ENCODE data around the gene ZNF831. TPM values are rescaled to one million over a fixed set of nuclear protein-coding genes. Genes with fewer than 3 reads are reported as not detected.

ZNF831 gene
- polyA plus RNA-seq, 2 donors: 0.09 to 0.16 TPM

DNA sequence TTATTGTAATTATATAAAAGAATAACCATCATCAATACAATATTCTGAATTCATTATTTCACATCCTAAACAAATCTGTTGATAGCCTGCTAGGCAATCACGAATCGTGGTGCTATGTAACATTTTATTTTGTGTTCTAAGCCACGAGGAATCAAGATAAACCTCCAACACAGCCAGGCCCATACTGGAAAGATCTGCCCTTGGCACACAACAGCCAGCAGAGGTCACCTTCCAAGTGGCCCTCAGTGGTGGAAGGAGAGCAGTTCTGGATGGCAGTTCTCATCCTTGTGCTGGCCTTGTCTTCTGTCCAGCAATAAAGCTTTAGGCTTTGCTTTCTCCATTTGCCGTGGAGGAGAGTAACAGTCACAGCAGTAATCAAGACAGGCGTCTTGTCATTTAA lies 13.2 kb downstream of the ZNF831 start:
- no peak overlapping the region for H3K4me3 ChIP-seq (ENCODE audit: low read depth in 1 of 2, low read length in 2 of 2)
- H3K9me3 ChIP-seq (ENCODE audit: control insufficient read depth in 2 of 2, insufficient read depth in 1 of 2, low read depth in 1 of 2, low read length in 1 of 2): peaks cover 0 to 4% of the 10 kb centered on the region in 2 donors
- no peaks in the 10 kb centered on the region for H3K36me3 ChIP-seq (ENCODE audit: control insufficient read depth in 2 of 2, insufficient read depth in 2 of 2, low read length in 1 of 2)
- WGBS, 2 donors: 86 to 90% methylated on average over 5 of the region's 5 CpGs
- peaks cover 0 to 2% of the 10 kb centered on the region in 2 donors for H3K4me1 ChIP-seq (ENCODE audit: control insufficient read depth in 2 of 2, insufficient read depth in 2 of 2, low read length in 1 of 2)
- H3K27me3 ChIP-seq (ENCODE audit: control insufficient read depth in 1 of 2, insufficient read depth in 2 of 2, low read length in 2 of 2): no peaks in the 10 kb centered on the region
- H3K27ac ChIP-seq (ENCODE audit: low read depth in 2 of 2, low read length in 1 of 2): no peak overlapping the region

DNA sequence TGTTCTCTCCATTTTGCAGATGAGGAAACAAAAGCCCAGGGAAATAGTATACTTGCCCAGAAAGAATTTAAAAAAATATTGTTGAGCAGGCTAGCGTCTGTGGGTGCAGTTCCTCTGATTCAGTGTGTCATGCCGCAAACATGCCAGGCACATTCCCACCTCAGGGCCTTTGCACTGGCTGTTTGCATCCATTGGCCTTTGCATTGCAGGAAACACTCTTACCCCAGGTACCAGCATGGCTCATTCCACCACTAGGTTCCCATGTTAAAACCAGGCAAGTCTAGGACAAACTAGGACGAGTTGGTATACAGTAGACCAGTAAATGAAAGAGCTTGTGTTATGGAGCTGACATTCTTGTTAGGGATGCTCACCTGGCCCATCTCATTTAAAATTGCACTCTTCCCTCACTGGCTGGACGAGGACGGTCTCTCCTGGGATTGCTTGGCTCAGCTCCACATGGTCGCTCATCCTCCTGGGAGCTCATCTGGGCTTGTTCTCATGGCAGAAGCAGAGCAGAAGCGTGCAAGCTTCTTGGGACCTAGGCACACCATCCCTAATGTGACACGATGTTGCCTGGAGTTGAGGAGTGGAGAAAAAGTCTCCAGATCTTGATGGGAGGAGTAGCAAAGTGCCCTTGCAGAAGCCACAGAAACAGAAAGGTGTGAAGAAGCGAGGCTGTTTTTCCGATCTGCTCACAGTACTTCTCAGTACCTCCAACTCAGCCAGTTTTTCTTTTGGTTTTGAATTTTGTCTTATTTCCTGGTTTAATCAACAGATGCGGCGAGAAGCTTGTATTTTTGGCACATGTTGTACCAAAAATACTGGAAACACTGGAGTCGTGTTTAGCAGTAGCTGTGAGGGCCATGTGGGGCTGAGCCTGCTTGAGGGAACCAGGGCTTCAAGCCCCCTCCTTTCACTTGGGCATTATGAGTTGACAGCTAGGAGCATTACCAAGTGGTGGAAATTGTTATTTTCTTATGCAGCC lies 13.9 kb downstream of the ZNF831 start:
- no peak overlapping the region for H3K27ac ChIP-seq (ENCODE audit: low read depth in 2 of 2, low read length in 1 of 2)
- WGBS, 2 donors: 83% methylated on average over 13 of the region's 13 CpGs

DNA sequence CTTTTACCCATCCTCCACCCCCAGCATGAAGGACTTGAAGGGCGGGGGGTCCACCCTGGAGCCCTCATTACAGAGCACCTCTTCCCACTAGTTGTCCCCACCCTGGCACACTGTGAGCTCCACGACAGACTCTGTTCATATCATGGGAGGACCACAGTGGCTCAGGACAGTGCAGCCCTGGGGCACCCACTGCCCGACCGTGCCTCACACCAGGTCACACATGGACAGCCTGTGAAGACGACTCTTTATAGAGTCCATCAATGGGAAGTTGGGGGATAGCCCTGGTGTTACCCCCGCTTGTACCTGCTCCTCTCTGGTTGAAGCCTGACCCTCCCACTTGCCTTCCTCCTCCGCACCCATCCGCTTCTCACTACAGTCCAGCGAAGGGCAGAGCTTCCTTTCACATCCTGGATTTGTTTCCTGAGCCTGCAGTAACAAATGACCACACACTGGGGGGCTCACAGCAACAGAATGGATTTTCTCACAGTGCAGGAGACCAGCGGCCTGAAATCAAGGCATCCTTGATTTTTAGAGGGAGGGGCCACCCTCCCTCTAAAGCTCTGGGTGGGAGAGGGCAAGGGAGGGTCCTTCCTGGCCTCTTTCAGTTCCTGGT lies 15.5 kb downstream of the ZNF831 start:
- no peaks in the 10 kb centered on the region for H3K27me3 ChIP-seq (ENCODE audit: control insufficient read depth in 1 of 2, insufficient read depth in 2 of 2, low read length in 2 of 2)
- peaks cover 0 to 2% of the 10 kb centered on the region in 2 donors for H3K4me1 ChIP-seq (ENCODE audit: control insufficient read depth in 2 of 2, insufficient read depth in 2 of 2, low read length in 1 of 2)
- H3K9me3 ChIP-seq (ENCODE audit: control insufficient read depth in 2 of 2, insufficient read depth in 1 of 2, low read depth in 1 of 2, low read length in 1 of 2): peaks cover 0 to 2% of the 10 kb centered on the region in 2 donors
- H3K36me3 ChIP-seq (ENCODE audit: control insufficient read depth in 2 of 2, insufficient read depth in 2 of 2, low read length in 1 of 2): no peaks in the 10 kb centered on the region
- no peak overlapping the region for H3K4me3 ChIP-seq (ENCODE audit: low read depth in 1 of 2, low read length in 2 of 2)
- WGBS, 2 donors: 78 to 83% methylated on average over 10 of the region's 10 CpGs
- H3K27ac ChIP-seq (ENCODE audit: low read depth in 2 of 2, low read length in 1 of 2): no peak overlapping the region

More for the DNA sequence above, 13.9 kb downstream of the ZNF831 start:
- no peaks in the 10 kb centered on the region for H3K36me3 ChIP-seq (ENCODE audit: control insufficient read depth in 2 of 2, insufficient read depth in 2 of 2, low read length in 1 of 2)
- H3K4me1 ChIP-seq (ENCODE audit: control insufficient read depth in 2 of 2, insufficient read depth in 2 of 2, low read length in 1 of 2): peaks cover 0 to 2% of the 10 kb centered on the region in 2 donors
- H3K4me3 ChIP-seq (ENCODE audit: low read depth in 1 of 2, low read length in 2 of 2): no peak overlapping the region
- peaks cover 0 to 4% of the 10 kb centered on the region in 2 donors for H3K9me3 ChIP-seq (ENCODE audit: control insufficient read depth in 2 of 2, insufficient read depth in 1 of 2, low read depth in 1 of 2, low read length in 1 of 2)
- H3K27me3 ChIP-seq (ENCODE audit: control insufficient read depth in 1 of 2, insufficient read depth in 2 of 2, low read length in 2 of 2): no peaks in the 10 kb centered on the region

DNA sequence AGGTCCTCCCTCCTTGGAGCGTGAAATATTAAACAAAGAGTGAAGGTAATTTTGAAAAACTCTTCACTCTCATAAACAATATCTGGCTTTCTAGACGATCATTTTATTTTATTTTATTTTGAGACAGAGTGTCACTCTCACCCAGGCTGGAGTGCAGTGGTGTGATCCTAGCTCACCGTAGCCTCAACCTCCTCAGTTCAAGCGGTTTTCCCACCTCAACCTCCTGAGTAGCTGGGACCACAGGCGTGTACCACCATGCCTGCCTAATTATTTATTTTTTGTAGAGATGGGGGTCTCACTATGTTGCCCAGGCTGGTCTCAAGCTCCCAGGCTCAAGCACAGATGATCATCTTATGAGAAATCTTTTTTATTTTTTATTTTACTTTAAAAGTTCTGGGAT lies 16.4 kb downstream of the ZNF831 start:
- WGBS, 2 donors: 93 to 95% methylated on average over 5 of the region's 5 CpGs
- H3K4me1 ChIP-seq (ENCODE audit: control insufficient read depth in 2 of 2, insufficient read depth in 2 of 2, low read length in 1 of 2): peaks cover 0 to 2% of the 10 kb centered on the region in 2 donors
- no peaks in the 10 kb centered on the region for H3K27me3 ChIP-seq (ENCODE audit: control insufficient read depth in 1 of 2, insufficient read depth in 2 of 2, low read length in 2 of 2)
- no peak overlapping the region for H3K27ac ChIP-seq (ENCODE audit: low read depth in 2 of 2, low read length in 1 of 2)
- peaks cover 0 to 2% of the 10 kb centered on the region in 2 donors for H3K9me3 ChIP-seq (ENCODE audit: control insufficient read depth in 2 of 2, insufficient read depth in 1 of 2, low read depth in 1 of 2, low read length in 1 of 2)
- H3K36me3 ChIP-seq (ENCODE audit: control insufficient read depth in 2 of 2, insufficient read depth in 2 of 2, low read length in 1 of 2): no peaks in the 10 kb centered on the region
- H3K4me3 ChIP-seq (ENCODE audit: low read depth in 1 of 2, low read length in 2 of 2): no peak overlapping the region

DNA sequence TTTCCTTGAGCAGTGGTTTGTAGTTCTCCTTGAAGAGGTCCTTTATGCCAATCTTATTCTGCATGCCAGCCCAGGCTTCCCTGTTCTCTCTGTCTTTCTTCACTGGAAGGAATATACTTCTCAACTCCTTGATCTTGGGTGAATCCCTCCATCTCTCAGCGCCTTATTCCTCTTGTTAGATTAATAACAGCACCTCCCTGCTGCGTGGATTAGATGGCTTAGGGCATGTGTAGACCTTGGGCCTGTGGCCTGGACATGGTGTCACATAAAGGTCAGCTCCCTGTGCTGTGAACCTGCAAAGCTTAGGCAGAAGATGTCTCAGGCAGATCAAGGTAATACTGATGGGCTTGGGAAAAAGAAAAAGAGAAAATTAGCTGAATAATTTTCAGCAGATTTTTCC lies 18.3 kb downstream of the ZNF831 start:
- Histone ChIP-seq H3K4me3 (ENCODE audit: low read depth in 1 of 2, low read length in 2 of 2) (no peak overlapping the region), H3K36me3 (ENCODE audit: control insufficient read depth in 2 of 2, insufficient read depth in 2 of 2, low read length in 1 of 2) (peaks cover 0 to 2% of the 10 kb centered on the region in 2 donors), H3K4me1 (ENCODE audit: control insufficient read depth in 2 of 2, insufficient read depth in 2 of 2, low read length in 1 of 2) (peaks cover 0 to 2% of the 10 kb centered on the region in 2 donors), H3K27me3 (ENCODE audit: control insufficient read depth in 1 of 2, insufficient read depth in 2 of 2, low read length in 2 of 2) (no peaks in the 10 kb centered on the region), H3K9me3 (ENCODE audit: control insufficient read depth in 2 of 2, insufficient read depth in 1 of 2, low read depth in 1 of 2, low read length in 1 of 2) (peaks cover 0 to 2% of the 10 kb centered on the region in 2 donors), H3K27ac (ENCODE audit: low read depth in 2 of 2, low read length in 1 of 2) (no peak overlapping the region)
- 77 to 85% methylated on average over 2 of the region's 2 CpGs for WGBS, 2 donors

DNA sequence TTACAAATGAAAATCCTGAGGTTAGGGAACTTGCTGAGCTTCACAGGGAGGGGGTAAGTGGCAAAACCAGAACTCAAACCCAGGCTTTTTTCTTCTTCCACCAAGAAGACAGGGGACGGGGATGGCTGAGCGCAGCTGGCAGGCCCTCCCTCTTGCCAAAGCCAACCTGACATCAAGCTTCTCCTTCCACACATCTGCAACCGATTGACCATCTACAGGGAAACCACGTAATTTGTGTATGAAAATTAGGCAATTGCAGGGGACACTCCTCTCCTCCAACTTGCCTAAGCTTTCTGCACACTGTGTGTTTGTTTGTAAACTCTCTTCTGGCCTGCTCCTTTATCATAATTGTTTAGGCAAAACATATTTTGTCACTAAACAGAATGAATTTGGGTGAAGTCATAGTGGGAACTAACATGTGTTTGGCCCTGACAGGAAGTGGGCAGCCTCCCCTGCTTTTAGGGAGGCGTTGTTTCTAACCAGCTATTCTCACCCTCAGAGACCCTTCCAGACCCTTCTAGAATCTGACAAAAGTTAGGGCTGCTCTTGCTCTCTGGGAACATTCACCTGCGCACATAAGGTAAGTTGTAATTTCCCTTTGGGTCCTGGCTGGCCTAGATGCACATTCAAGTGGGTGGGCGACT lies 18.9 kb downstream of the ZNF831 start:
- Histone ChIP-seq H3K27me3 (ENCODE audit: control insufficient read depth in 1 of 2, insufficient read depth in 2 of 2, low read length in 2 of 2) (no peaks in the 10 kb centered on the region), H3K27ac (ENCODE audit: low read depth in 2 of 2, low read length in 1 of 2) (no peak overlapping the region), H3K4me3 (ENCODE audit: low read depth in 1 of 2, low read length in 2 of 2) (no peak overlapping the region), H3K4me1 (ENCODE audit: control insufficient read depth in 2 of 2, insufficient read depth in 2 of 2, low read length in 1 of 2) (peaks cover 0 to 2% of the 10 kb centered on the region in 2 donors), H3K9me3 (ENCODE audit: control insufficient read depth in 2 of 2, insufficient read depth in 1 of 2, low read depth in 1 of 2, low read length in 1 of 2) (peaks cover 0 to 1% of the 10 kb centered on the region in 2 donors), H3K36me3 (ENCODE audit: control insufficient read depth in 2 of 2, insufficient read depth in 2 of 2, low read length in 1 of 2) (peaks cover 0 to 2% of the 10 kb centered on the region in 2 donors)
- 77 to 80% methylated on average over 7 of the region's 7 CpGs for WGBS, 2 donors

DNA sequence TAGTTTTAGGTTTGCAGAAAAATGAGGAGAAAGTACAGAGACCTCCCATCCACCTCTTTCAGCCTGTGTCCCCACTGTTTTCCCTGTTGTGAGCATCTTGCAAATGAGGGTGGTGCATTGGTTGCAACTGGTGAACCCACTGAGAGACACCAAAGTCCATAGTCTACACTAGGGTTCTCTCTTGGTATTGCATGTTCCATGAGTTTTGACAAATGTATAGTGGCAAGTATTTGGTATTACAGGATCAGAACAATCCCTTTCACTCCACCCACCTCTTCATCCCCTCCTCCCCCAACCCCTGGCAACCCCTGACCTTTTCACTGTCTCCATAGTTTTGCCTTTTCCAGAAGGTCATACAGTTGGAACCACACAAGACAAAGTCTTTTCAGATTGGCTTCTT lies 20.1 kb downstream of the ZNF831 start:
- H3K27me3 ChIP-seq (ENCODE audit: control insufficient read depth in 1 of 2, insufficient read depth in 2 of 2, low read length in 2 of 2): no peaks in the 10 kb centered on the region
- peaks cover 0 to 2% of the 10 kb centered on the region in 2 donors for H3K4me1 ChIP-seq (ENCODE audit: control insufficient read depth in 2 of 2, insufficient read depth in 2 of 2, low read length in 1 of 2)
- H3K9me3 ChIP-seq (ENCODE audit: control insufficient read depth in 2 of 2, insufficient read depth in 1 of 2, low read depth in 1 of 2, low read length in 1 of 2): no peaks in the 10 kb centered on the region
- H3K27ac ChIP-seq (ENCODE audit: low read depth in 2 of 2, low read length in 1 of 2): no peak overlapping the region
- H3K36me3 ChIP-seq (ENCODE audit: control insufficient read depth in 2 of 2, insufficient read depth in 2 of 2, low read length in 1 of 2): peaks cover 0 to 2% of the 10 kb centered on the region in 2 donors
- no peak overlapping the region for H3K4me3 ChIP-seq (ENCODE audit: low read depth in 1 of 2, low read length in 2 of 2)

DNA sequence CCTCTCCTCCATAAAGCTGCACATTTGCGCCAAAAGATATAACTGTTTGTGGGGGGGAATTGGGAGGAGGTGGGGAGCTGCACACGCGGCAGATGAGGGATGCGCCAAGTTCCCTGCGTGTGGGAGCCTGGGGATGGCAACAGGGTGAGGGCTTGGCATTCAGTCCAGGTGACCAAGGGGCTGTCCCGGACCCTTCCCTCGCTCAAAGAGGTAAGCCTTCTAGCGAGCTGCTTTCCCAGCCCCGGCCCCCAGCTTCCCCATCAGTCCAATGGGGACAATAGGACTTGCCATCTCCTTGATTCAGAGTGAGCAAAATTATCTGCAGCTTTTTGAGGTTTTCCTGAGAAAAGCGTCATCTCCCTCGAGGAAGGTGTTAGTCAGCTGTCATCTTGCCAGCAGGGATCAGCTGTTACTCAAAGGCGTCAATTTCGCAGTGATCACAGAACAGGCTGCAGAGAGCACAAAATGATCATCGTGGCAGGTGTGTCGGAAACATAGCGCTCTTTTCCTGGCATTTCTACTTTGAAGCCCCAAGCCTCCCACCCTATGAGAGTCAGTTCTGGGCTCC lies 21.3 kb downstream of the ZNF831 start:
- Histone ChIP-seq H3K4me1 (ENCODE audit: control insufficient read depth in 2 of 2, insufficient read depth in 2 of 2, low read length in 1 of 2) (no peaks in the 10 kb centered on the region), H3K27ac (ENCODE audit: low read depth in 2 of 2, low read length in 1 of 2) (no peak overlapping the region), H3K27me3 (ENCODE audit: control insufficient read depth in 1 of 2, insufficient read depth in 2 of 2, low read length in 2 of 2) (no peaks in the 10 kb centered on the region), H3K36me3 (ENCODE audit: control insufficient read depth in 2 of 2, insufficient read depth in 2 of 2, low read length in 1 of 2) (peaks cover 0 to 2% of the 10 kb centered on the region in 2 donors), H3K4me3 (ENCODE audit: low read depth in 1 of 2, low read length in 2 of 2) (no peak overlapping the region), H3K9me3 (ENCODE audit: control insufficient read depth in 2 of 2, insufficient read depth in 1 of 2, low read depth in 1 of 2, low read length in 1 of 2) (no peaks in the 10 kb centered on the region)
- 72 to 76% methylated on average over 16 of the region's 16 CpGs for WGBS, 2 donors

DNA sequence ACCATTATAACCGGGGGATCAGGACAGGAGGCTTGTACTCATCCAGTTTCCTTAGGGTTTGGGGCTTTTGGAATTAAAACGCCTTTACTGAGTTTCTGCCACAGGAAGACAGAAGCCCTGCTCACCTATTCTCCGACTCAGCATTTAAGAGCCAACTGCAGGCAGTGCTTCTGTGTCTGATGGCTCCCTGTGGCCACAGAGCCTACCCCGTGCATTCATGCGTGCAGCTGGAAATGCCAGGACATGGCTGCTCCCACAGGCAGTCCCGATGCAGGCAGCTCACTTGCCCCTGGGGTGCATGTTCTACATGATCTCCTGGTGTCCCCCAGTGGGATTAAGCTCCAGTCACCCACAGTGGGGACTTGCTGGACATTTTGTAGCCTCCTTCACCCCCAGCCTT lies 22.2 kb downstream of the ZNF831 start:
- Histone ChIP-seq H3K36me3 (ENCODE audit: control insufficient read depth in 2 of 2, insufficient read depth in 2 of 2, low read length in 1 of 2) (peaks cover 0 to 2% of the 10 kb centered on the region in 2 donors), H3K27ac (ENCODE audit: low read depth in 2 of 2, low read length in 1 of 2) (no peak overlapping the region), H3K9me3 (ENCODE audit: control insufficient read depth in 2 of 2, insufficient read depth in 1 of 2, low read depth in 1 of 2, low read length in 1 of 2) (no peaks in the 10 kb centered on the region), H3K4me3 (ENCODE audit: low read depth in 1 of 2, low read length in 2 of 2) (no peak overlapping the region), H3K4me1 (ENCODE audit: control insufficient read depth in 2 of 2, insufficient read depth in 2 of 2, low read length in 1 of 2) (no peaks in the 10 kb centered on the region), H3K27me3 (ENCODE audit: control insufficient read depth in 1 of 2, insufficient read depth in 2 of 2, low read length in 2 of 2) (no peaks in the 10 kb centered on the region)
- WGBS, 2 donors: 67 to 68% methylated on average over 6 of the region's 6 CpGs
